Activated CD4-positive, alpha-beta T cell treated with anti-CD3 and anti-CD28 coated beads, Interleukin-2, amount 50 U/mL, for 4 hours (primary cell): ENCODE measurements around the gene CHST15.
A peak's percentile ranks its signal among the peaks of the same experiment; 100 is the strongest.

ENCODE experiments used
- DNase-seq, 2 experiments: peaks; one replicate each; pipeline ENCODE4 v3.0.0-alpha.2; 2020

CHST15 gene

GRCh38 chr10:124006526-124006925 is 86.9 kb downstream of the CHST15 start:
- DNase-seq = no peak

GRCh38 chr10:124005991-124006392 is 87.4 kb downstream of the CHST15 start:
- DNase-seq = no peak

DNA sequence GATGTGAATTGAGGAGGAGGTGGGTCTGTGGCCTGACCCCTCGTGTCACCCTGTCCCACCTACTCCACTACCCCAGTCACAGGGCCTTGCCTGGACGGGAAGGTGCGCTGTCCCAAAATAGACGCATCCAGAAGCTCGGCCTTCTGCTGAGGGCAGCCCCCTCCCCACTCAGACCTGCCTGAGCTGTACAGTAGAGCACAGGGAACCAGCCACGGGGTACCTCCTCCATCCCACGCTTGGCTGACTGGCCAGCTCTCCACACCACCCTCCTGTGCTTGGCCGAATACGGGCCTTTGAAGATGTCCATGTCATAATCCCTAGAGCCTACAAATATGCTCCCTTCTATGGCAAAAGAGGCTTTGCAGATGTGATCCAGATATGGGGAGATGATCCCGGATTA is 88.3 kb downstream of the CHST15 start:
- no peak for DNase-seq

- no peak for DNase-seq
These were observed 88.8 kb downstream of the CHST15 start for GRCh38 chr10:124004663-124005004.

GRCh38 chr10:124003871-124004662 is 89.3 kb downstream of the CHST15 start:
- no peak for DNase-seq

DNA sequence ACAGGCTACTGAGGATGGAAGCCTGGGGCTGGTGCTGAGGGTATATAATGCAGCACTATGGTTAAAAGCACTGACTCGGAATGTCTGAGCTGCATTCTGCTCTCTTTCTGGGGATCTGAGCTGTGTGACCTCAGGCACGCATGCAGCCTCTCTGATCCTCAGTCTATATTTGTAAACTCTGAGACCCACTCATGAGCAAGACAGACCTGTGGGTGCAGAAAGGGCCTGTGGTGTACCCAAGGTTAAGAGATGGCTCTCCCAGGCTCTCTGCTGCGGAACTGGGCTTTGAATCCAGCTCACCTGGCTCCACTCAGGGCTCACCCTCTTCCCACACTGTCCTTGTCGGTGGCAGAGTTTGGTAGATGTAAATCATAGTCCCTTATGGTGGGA is 89.9 kb downstream of the CHST15 start:
- no peak for DNase-seq

GRCh38 chr10:124003070-124003419 is 90.4 kb downstream of the CHST15 start:
- DNase-seq = no peak

- no peak for DNase-seq
These were observed 90.9 kb downstream of the CHST15 start for GRCh38 chr10:124002391-124003069.

DNA sequence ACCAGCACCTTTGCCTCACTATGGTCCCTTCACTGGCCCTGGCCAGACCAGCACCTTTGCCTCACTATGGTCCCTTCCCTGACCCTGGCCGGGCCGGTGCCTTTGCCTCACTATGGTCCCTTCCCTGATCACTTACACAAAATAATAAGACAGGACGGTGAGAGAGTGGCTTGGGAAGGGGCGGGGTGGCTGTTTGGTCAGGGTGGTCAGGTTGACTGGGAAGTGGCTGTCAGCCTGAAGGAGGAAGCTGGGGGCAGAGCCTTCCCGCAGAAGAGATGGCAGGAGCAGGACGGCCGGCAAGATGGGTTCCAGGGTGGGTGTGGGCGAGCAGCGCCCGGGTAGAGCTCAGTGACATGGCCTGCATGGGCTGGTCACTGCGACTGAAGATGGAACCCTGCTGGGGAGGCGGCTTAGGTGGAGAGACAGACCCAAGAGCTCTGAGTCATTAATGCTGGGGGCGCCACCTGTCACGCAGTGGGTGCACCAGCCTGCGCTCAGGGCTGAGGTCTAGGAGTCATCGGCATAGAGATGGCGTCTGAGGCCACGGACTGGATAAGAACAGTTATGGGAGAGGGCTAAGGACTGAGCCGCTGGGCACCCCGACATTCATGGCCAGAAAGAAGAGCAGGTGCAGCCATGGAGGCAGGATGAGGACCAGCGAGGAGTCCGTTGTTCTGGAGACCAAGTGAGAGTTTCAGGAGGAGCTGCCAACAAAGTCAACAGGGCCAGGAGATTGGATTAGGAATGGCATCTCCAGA is 91.8 kb downstream of the CHST15 start:
- DNase-seq = no peak

- DNase-seq = no peak
These were observed 92.6 kb downstream of the CHST15 start for GRCh38 chr10:124000792-124001201.

GRCh38 chr10:123999956-124000615 is 93.3 kb downstream of the CHST15 start:
- DNase-seq = no peak

GRCh38 chr10:123999261-123999660 is 94.1 kb downstream of the CHST15 start:
- no peak for DNase-seq

DNA sequence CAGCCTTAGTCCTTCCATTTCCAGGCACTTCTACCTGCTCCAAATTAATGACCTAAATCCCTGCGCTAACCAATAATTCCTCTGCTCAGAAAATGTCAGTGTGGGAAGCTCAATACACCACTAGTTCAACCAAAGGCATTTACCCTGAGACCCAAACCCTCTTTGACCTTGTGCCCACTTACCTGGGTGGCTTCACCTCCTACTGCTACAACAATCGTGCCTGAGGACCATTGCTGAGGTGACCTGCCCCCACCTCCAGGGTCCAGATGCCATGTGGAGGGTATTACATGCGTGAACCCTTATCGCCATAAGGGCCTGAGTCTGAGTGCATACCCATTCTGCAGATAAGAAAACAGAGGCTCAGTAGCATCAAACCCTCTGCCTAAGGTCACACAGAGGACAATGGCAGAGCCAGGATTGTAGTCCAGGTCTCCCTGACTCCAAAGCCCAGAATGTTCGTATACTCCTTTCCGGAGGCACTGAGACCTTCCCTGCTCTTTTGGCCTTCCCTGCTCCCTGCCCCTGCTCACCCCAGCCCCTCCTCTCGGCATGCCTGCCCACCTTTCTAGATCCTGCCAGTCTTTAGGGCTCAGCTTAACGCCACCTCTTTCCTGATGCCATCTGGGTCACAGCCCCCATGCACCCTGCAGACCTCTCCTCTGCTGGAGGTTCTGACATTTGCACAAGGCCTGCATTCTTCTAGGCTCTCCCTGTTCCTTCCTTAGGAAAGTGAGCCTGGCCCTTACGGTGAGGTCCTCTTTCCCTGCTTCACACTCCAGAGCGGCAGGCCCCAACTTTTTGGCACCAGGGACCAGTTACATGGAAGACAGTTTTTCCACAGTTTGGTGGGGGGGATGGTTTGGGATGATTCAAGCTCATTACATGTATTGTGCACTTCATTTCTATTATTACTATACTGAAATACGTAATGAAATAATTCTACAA is 94.9 kb downstream of the CHST15 start:
- DNase-seq = no peak

- no peak for DNase-seq
These were observed 95.8 kb downstream of the CHST15 start for GRCh38 chr10:123997486-123998196.

DNA sequence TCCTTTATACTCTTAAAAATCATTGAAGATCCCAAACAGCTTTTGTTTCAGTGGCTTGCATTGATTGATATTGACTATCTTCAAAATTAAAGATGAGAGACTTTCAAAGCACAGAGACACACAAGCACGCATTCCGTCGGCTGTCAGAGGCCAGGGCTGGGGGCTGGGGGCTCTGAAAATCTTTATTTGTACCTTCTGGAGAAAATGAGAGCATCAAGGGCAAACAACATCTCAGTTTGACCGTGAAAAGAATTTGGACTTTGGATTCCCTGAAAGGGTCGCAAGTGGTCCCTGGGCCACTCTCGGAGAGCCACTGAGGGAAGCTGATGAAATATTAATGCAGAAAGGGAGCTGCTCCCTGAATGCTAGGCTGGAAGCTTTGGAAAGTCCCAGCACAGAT is 96.4 kb downstream of the CHST15 start:
- DNase-seq = no peak

DNA sequence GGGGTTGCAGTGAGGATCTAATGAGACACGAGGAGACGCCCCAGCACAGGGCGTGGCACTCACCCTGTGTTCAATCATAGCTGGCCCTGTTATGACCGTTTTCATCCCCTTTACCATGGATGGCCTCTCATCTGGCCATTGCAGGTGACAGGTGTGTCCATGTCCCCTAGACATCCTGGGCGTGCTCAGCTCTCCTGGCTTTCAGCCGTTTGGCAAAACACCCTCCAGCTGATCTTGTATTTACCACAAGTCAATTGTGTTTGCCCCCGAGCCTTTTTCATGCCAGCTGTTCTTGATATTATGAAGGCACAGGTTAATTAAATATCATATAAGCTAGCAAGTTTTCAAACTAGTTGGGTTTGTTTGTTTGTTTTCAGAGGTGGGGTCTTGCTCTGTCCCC is 97.1 kb downstream of the CHST15 start:
- DNase-seq = no peak

- no peak for DNase-seq
These were observed 97.8 kb downstream of the CHST15 start for GRCh38 chr10:123995461-123996131.

DNA sequence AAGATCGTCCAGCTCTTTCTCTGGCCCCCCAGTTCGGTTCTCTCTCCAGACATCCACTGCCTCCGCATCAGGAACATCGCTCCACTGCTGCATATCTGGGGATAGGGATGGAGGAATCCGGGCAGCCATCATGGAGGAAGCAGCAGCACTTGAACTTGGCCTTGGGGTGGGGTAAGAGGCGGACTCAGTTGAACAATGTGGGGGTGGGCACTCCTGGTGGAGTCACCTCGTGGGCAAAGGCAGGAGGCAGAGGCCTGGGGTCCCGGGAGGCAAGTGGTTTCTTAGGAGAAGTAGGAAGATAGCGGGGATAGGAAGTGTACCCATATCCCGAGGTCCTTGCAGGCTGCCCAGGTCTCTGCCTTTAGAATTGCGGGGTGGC is 98.3 kb downstream of the CHST15 start:
- DNase-seq = no peak

DNA sequence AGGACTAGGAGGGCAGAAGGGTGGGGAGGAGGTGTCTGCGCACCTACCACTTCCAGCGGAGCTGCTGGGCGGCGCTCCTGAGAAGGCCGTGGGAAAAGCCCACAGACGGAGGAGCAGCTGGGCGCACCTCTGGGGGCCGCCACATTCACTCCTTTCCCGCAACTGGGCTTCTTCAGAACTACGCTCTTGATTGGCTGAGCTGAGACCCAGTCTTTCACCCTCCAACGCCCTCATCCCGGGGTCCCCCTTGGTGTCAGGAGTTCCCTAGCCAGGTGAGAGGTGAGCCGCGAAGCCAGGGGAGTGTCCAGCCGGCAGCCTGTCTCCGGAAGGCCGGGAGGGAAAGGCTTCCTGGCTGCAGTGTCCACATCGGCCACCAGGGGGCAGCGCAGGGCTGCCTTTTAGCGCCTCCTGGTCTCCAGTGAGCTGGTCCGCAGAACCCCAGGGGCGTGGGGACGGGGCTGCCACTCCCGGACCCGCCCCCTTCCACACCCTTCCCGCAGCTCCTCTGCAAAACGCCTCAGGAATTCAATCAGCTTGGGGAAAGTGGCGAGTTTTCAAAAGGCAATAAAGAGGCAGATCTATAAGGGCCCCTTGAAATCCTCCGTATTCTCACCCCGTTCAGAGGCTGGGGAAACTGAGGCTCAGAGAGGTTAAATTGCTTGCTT is 98.8 kb downstream of the CHST15 start:
- DNase-seq = peak; percentile 65 to 70
